ENCODE results near the gene H2AZ2. TPM values are rescaled to one million over a fixed set of nuclear protein-coding genes. Genes with fewer than 3 reads are reported as not detected.
A peak's percentile ranks its signal among the peaks of the same experiment; 100 is the strongest.

Gene H2AZ2
- total and polyA plus RNA-seq, 2 donors from 2014 or later: 121 to 140 TPM

DNA sequence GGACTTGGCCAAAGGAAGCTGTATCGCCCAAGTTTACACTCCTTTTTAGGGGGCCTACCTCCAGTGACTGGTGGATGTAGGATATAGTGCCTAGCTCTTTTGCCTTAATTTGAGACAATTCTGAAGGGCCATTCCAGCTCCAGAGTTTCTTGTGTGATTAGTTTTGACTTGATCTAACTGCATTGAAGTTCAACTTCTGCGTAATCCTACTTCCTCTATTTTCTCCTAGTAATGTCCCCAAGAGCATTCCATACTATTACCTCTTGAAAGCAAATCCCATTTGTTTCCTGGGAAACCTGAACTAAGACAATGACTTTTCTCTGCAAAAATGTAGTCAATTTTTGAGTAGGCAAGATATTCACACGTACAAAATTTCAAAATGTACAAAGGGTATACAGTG is 4.7 kb upstream of the H2AZ2 start:
- no peaks in the 10 kb centered on the region for H3K36me3 ChIP-seq (ENCODE audit: control insufficient read depth in 2 of 3, insufficient read depth in 3 of 3, low read length in 3 of 3)
- H3K9ac ChIP-seq (ENCODE audit: low read length in 3 of 3): no peak overlapping the region
- no peak for DNase-seq
- intact Hi-C loops (cut with DNase I): loop anchor here (10.0 kb wide), 2 partner anchors 72 to 282 kb away; no protein-coding TSS in a partner anchor
- TF ChIP-seq, protein P1, sequence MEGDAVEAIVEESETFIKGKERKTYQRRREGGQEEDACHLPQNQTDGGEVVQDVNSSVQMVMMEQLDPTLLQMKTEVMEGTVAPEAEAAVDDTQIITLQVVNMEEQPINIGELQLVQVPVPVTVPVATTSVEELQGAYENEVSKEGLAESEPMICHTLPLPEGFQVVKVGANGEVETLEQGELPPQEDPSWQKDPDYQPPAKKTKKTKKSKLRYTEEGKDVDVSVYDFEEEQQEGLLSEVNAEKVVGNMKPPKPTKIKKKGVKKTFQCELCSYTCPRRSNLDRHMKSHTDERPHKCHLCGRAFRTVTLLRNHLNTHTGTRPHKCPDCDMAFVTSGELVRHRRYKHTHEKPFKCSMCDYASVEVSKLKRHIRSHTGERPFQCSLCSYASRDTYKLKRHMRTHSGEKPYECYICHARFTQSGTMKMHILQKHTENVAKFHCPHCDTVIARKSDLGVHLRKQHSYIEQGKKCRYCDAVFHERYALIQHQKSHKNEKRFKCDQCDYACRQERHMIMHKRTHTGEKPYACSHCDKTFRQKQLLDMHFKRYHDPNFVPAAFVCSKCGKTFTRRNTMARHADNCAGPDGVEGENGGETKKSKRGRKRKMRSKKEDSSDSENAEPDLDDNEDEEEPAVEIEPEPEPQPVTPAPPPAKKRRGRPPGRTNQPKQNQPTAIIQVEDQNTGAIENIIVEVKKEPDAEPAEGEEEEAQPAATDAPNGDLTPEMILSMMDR (IDR thresholded peaks at IDR 0.05; ENCODE audit: borderline replicate concordance, extremely low read depth, insufficient read depth): no peak
- peaks cover 0 to 2% (median 0%) of the 10 kb centered on the region in 3 donors for H3K4me1 ChIP-seq (ENCODE audit: control insufficient read depth in 2 of 3, insufficient read depth in 2 of 3, low read depth in 1 of 3, low read length in 3 of 3)
- H3K27me3 ChIP-seq (ENCODE audit: control insufficient read depth, insufficient read depth, low read length): no peaks in the 10 kb centered on the region
- H3K4me3 ChIP-seq (ENCODE audit: low read length in 3 of 3): no peak overlapping the region
- no peak overlapping the region for H3K27ac ChIP-seq (ENCODE audit: low read depth in 2 of 2, low read length in 2 of 2)
- FAIRE-seq: no peak
- H3K9me3 ChIP-seq (ENCODE audit: control insufficient read depth in 2 of 3, insufficient read depth in 1 of 3, low read length in 3 of 3): no peaks in the 10 kb centered on the region

DNA sequence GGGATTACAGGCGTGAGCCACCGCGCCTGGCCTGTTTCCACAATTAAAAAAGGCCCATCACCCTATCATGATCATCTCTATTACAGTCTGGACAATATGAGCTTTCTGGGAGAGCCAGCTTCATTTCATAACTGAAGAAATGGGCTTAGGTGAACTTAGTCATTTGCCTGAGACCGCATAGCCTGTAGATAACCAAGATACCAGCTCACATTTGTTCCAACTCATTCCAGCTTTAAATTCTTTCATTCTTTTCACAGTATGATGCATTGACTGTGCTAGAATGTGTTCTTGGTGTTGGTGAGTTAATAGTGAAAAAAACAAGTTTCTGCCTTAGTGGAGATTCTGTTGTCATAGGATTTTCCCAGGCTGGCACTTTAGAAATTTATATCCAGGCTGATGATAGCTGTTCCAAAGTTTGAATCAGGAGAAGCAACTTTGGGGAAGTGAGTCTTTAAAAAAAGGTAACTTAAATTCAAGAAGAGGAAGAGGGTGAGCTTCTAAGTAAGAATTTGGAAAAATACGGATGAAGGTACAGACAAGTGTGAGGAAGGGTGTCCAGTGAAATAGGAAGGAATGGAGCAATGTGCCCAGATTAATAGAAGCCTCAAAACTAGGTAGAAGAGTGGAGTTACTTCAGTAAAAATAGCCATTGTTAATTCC is 2.1 kb upstream of the H2AZ2 start:
- Histone ChIP-seq H3K4me3 (ENCODE audit: low read length in 3 of 3) (no peak overlapping the region), H3K27ac (ENCODE audit: low read depth in 2 of 2, low read length in 2 of 2) (no peak overlapping the region), H3K4me1 (ENCODE audit: control insufficient read depth in 2 of 3, insufficient read depth in 2 of 3, low read depth in 1 of 3, low read length in 3 of 3) (peaks cover 0 to 8% (median 4%) of the 10 kb centered on the region in 3 donors), H3K9ac (ENCODE audit: low read length in 3 of 3) (no peak overlapping the region), H3K27me3 (ENCODE audit: control insufficient read depth, insufficient read depth, low read length) (no peaks in the 10 kb centered on the region), H3K9me3 (ENCODE audit: control insufficient read depth in 2 of 3, insufficient read depth in 1 of 3, low read length in 3 of 3) (no peaks in the 10 kb centered on the region), H3K36me3 (ENCODE audit: control insufficient read depth in 2 of 3, insufficient read depth in 3 of 3, low read length in 3 of 3) (no peaks in the 10 kb centered on the region)
- FAIRE-seq (no peak), DNase-seq (no peak)
- TF ChIP-seq, protein P1 (IDR thresholded peaks at IDR 0.05; ENCODE audit: borderline replicate concordance, extremely low read depth, insufficient read depth): no peak
- intact Hi-C loops (cut with DNase I): loop anchor here (10.0 kb wide), 3 partner anchors 75 to 285 kb away; partner anchors contain the start of gene TMED4

DNA sequence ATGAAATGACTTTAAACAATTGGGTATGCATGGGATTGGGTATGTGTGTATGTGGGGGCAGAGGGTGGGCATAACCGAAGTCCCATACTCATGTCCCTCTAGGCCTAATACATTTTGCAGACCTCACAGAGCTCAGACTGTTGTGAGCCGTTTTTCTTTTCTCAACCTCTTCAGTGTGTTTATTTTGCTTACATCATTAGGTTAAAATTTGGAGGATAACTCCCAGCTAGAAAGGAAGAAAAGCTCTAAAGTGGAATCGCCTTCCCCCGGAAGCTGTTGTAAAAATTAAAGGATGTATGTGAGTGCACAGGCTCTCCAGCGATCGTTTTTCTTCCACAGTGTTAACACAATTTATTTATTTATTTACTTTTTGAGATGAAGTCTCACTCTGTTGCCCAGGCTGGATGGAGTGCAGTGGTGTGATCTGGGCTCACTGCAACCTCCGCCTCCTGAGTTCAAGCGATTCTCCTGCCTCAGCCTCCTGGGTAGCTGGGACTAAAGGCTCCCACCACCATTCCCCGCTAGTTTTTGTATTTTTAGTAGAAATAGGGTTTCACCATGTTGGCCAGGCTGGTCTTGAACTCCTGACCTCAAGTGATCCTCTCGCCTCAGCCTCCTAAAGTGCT is 1.5 kb upstream of the H2AZ2 start:
- TF ChIP-seq, protein P1 (IDR thresholded peaks at IDR 0.05; ENCODE audit: borderline replicate concordance, extremely low read depth, insufficient read depth): no peak
- H3K4me3 ChIP-seq (ENCODE audit: low read length in 3 of 3): no peak overlapping the region
- DNase-seq: peak in 2 of 5 donors; percentile 19 to 43

More for the DNA sequence above, 1.5 kb upstream of the H2AZ2 start:
- H3K9me3 ChIP-seq (ENCODE audit: control insufficient read depth in 2 of 3, insufficient read depth in 1 of 3, low read length in 3 of 3): no peaks in the 10 kb centered on the region
- intact Hi-C loops (cut with DNase I): loop anchor here (10.0 kb wide), 1 partner anchor 265 kb away; the partner anchor contains the start of gene TMED4
- H3K36me3 ChIP-seq (ENCODE audit: control insufficient read depth in 2 of 3, insufficient read depth in 3 of 3, low read length in 3 of 3): no peaks in the 10 kb centered on the region
- no peak for FAIRE-seq
- H3K27me3 ChIP-seq (ENCODE audit: control insufficient read depth, insufficient read depth, low read length): no peaks in the 10 kb centered on the region
- H3K9ac ChIP-seq (ENCODE audit: low read length in 3 of 3): no peak overlapping the region
- H3K4me1 ChIP-seq (ENCODE audit: control insufficient read depth in 2 of 3, insufficient read depth in 2 of 3, low read depth in 1 of 3, low read length in 3 of 3): peaks cover 0 to 8% (median 4%) of the 10 kb centered on the region in 3 donors
- no peak overlapping the region for H3K27ac ChIP-seq (ENCODE audit: low read depth in 2 of 2, low read length in 2 of 2)

Measured in kidney (tissue), 14 donors.